ENCODE data around the gene CNOT2.

Gene CNOT2, protein sequence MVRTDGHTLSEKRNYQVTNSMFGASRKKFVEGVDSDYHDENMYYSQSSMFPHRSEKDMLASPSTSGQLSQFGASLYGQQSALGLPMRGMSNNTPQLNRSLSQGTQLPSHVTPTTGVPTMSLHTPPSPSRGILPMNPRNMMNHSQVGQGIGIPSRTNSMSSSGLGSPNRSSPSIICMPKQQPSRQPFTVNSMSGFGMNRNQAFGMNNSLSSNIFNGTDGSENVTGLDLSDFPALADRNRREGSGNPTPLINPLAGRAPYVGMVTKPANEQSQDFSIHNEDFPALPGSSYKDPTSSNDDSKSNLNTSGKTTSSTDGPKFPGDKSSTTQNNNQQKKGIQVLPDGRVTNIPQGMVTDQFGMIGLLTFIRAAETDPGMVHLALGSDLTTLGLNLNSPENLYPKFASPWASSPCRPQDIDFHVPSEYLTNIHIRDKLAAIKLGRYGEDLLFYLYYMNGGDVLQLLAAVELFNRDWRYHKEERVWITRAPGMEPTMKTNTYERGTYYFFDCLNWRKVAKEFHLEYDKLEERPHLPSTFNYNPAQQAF

DNA sequence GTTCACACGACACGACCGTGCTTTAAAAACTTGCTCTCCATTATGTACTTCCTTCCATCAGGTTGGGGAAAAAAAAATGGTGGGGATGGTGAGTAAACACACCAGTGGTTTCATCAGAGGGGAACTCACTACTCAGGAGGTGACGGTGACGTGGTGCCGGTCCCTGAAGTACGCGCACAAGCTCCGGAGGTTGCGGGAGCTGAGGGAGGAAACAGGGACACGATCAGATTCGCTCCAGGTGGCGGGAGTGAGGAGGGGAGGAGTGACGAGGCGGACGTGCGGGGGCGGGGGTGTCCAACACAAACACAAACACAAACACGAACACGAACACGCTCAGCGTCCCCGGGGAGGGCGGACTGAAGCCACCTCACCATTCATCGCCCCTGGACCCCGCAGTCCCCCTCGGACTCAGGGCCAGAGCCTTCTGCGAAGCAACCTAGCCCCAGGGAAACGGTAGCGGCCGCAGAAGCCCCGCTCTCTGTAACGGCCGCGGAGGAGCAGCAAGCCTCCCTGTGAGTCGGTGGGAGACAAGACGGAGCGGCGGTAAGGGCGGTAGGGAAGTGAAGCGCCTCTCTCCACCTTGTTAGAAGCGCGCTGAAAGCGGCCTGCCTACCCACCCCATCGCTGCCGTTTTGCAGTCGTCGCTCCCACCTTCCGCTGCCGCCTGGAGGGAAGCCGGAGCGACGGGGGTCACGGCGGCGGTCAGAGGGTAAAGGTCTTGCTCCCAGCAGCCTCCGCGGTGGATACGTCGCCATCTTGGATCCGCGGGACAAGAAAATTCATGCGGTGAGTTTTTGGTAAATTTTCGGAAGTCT, at the start of gene CNOT2:
Gene CNOT2, plus strand, starts transcription at position 739 of the 815 bp plus-strand sequence. CDS start 34,794 bp downstream, outside the sequence.
- DNase-seq = peak; percentile 92

DNA sequence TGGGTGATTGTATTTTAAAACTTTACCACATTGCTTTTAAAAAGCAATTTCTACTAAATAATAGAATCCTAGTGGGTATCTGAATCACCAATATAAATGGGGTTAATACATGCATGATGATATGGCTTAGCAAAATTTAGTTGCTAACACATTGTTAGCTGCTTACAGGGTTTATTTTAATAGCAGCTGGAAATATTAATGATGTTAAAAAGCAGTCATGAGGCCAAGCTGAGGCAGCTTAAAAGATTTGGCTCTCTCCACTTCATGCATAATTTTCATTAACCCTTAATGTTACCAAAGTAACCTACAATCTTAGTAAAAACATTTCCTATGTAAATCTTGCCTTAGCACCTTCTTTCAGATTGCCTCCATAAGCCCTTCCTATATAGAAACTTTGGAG, 49.2 kb upstream of the CNOT2 start:
- DNase-seq = no peak

DNA sequence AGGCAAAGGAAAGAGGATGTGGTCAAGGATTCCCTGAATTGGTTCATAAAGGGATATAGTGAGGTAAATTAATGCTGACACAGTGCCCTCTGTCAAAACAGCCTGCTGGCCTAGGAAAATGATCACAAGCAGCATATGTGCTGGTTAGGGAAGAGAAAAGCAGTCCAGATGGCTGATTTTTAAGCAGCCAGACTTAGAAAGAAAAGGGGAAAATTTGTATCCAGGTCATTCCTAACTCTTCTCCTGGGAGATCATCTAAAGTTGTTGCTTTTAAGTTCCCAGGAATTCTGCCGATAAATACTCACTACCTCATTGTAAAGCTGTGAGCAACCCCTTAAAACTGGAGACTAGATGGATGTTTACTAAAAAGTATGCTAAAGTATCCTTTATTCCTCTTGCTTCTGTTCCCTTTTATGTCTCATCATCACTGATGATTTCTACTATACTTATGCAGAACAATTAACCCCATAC, 46.4 kb upstream of the CNOT2 start:
- peak; percentile 61 for DNase-seq

DNA sequence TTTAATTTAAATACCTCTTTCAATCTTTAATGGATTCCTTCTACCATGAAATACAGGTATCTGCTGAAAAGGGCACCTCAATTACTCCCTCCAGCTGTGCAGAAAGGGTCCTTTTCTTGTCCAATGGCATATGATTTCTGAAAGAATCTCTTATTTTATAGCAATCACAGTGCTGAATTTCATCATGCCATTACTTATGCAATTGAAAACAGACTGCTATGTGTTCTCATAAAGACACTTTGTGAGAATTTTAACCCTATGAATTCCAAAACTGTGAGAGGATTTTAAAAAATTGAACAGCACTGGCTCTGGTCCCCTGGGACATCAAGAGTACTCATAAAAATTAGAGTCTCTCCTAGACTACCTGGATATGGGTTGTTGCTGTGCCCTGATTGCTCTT, 45.9 kb upstream of the CNOT2 start:
- DNase-seq = peak; percentile 45

DNA sequence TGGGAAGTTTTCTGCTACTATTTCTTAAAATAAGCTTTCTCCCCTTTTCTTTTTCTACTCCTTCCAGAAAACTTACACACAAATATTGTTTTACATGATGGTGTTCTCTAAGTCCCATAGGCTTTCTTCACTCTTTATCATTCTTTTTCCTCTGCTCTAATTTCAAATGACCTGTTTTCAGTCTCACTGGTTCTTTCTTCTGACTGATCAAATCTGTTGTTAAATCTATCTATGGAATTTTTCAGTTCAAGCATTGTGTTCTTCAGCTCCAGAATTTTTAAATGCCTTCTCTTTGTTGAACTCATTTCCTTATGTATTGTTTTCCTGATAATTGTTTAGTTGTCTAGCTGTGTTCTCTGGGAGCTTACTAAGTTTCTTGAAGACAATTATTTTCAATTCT, 29.5 kb upstream of the CNOT2 start:
- DNase-seq = no peak

DNA sequence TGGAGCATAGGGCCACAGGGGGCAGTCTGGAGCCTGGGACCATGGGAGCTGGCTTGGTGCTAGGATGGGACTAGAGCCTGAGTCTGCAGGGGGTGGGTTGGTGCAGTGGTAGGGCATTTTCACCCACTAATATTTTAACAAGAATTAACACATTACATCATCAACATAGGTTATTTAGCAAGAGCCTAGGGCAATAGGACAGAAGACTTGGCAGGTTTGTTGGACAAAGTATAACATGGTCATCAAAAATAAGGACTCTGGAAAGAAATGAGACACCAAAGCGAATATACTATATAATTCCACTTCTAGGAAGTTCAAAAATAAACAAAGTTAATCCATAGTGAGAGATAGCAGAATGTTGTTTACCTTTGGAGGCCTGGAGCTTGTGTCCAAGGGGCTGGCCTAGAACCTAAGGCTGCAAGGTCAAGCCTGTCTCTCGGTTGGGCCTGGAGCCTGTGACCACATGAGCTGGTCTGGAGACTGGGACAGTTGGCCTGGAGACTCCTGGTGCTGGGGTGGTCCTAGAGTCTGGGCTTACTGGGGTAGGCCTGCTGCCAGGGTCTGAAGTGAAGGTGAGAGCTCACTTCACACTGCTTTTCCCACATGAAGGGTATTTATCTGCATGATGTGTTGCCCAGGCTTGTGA, 28.1 kb upstream of the CNOT2 start:
- DNase-seq = no peak

DNA sequence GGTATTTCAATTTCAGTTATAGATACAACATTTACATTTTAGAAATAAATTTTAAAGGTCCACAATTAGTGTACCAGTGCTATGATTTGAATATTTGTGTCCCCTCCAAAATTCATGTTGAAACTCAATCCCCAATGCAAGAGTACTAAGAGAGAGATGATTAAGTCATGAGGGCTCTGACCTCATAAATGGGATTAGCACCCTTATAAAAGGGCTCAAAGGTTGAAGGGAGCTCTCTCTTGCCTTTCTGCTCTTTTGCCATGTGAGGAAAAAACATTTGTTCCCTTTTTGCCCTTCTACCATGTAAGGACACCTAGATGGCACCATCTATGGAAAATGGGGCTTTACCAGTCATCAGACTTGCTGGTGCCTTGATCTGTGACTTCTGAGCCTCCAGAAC, 25.8 kb upstream of the CNOT2 start:
- no peak for DNase-seq

DNA sequence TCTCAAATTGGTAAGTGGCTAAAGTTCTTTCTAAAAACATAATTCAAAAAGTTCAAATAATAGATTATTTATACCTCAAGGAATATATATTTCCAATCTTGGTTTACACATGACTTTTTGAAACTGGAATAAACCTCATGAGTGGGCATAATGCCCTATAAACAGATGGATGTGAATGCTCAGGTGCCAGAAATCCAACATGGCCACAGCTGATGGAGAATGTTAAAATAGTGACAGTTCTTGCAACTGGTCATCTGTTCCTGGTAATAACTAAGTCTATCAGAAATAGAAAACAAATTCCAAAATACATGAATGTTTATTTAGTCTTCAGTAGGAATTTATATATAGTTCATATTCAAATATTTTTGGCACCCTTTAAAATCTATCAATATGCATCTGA, 21.6 kb upstream of the CNOT2 start:
- no peak for DNase-seq

DNA sequence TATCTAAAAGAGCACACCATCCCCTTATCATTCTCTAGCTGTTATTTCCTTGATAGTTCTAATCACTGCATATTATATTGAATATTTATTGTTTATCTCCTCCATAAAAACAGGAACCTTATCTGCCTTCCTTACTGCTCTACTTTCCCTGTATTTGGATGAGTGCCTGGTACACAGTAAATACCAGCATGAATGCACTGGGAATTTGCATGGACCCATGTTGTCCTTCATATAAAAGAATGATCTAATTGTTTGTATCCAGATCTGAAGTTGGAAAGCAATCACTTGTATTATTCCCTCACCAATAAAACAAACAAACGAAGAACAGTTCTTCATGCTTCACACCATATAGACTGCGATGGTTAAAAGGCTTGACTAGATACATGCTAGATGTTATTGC, 15.3 kb upstream of the CNOT2 start:
- DNase-seq = no peak

DNA sequence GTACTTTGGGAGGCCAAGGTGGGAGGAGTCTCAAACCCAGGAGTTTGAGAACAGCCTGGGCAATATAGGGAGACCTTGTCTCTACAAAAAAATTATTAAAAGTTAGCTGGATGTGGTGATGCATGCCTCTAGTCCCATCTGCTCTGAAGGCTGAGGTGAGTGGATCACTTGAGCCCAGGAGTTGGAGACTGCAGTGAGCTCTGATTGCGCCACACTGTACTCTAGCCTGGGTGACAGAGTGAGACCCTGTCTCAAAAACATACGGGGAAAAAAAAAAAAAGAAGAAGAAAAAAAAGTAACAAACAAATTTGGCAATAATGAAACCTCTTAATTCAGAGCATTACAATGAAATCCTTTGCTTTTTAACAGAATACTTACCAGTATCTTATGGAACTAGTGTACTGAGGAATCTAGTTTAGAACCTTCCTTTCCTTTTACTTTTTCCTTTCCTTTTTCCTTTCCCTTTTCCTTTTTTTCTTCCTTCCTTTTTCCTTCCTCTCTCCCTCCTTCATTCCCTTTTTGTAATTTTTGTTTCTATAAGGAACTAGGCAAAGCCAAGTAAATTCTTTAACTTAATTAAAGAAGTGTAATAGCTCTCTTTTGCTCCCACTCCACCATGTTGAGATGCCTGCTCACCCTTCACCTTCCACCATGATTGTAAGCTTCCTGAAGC, 12.2 kb upstream of the CNOT2 start:
- DNase-seq = no peak

DNA sequence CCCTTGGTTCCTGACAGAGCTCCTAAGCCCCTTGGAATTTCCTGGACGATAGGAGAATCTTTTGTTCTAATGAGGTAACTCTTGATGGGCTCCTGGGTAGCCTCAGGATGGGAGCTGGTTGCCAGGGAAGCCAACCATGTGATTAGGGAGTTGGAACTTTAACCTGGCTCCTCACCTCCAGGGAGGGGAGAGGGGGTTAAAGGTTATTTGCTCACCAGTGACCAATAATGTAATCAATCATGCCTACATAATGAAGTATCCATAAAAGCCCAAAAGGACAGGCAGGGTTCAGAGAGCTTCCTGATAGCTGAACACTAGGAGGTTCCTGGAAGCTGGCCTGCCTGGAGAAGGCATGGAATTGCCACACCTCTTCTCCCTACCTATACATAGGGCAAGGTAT, 6.2 kb upstream of the CNOT2 start:
- no peak for DNase-seq

DNA sequence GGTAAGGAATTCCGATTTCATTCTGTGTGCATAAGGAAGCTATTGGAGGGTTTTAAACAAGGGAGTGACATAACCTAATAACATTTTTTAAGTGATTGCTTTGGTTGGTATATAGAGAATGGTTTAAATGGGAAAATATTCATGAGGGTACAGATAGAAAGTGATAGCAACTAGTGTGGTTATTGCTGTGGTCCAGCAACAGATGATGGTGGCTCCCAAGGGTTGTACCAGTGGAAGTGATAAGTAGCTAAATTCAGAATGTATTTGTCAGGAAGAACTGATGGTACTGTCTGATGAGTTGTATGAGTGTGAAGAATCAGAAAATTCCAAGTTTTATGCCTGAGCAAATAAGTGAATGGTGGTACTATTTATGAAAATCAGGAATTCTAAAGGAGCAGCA, 2.6 kb upstream of the CNOT2 start:
- DNase-seq = no peak

DNA sequence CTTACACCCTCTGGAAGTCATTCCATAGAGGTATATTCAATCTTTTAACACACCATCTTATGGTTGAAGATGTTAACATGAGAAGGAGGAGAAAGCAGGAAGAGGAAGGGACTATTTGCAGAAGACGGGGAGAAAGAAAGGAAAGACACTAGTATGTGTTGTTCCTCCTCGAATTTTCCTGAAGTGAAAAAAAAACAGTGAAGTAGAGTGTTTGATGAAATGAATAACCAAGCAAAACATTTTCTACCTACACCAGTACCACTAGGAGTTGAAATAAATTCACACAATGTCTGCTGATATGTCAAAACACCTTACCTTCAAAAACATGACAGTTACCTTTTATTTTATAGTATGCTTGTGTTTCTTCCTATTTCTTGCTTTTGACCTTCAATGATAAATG, 1.4 kb upstream of the CNOT2 start:
- DNase-seq = no peak

DNA sequence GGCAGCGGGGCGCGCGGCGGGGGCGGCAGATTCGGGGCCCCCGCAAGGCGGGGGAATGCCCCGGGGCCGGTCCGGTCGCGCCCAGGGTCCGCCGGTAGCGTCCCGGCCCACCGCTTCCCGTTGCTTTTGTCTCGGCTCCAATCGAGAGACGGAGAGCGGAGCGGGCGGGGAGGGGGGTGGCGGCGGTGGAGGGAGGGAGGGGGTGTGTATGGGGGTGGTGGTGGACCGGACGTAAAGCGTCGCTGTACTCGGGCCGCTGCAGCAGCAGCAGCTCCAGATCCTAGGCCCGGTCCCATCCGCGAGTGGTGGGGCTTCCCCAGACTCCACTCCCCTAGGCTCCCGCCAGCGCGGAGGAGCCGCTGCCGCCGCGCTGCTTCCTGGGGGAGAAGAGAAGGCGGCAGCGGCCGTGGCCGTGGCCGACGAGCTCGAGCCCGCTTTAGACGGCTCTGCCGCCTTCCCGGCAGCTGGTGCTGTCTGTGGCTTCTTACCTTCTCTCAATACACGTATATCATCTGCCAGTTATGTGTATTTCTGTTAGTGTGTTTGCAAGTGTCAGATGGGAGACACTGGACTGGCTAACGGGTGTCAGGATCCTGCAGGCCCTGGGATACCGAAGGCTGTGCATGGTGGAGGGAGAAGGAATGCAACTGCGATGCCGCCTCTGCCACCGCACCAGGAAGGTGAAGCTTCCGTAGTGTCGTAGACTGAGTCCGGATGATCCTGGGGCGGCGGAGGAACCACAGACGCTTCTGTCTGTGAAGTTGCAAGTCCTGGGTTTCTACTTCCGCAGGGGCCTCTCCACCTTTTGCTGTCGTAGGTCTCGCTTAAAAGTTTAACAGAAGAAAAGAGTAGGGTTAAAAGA, 508 bp downstream of the CNOT2 start:
- peak; percentile 62 for DNase-seq

DNA sequence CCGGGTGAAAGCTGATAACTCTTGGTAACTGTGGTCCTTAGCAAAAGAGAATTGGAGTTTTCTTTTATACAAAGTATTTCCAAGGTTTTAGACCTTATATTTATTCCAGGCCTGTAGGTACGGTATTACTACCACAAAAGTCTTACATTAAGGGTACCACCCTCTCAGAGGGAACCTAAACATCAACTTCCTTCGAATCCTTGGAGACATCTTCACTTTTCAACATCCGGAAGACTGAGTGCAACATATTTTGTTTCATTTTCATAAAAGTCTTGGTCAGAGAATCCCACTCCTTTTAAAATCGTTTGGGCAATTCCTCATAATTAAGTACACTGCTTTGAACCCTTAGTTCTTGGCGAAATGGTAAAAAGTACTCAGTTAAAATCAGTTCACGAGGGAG, 1.2 kb downstream of the CNOT2 start:
- peak; percentile 59 for DNase-seq

DNA sequence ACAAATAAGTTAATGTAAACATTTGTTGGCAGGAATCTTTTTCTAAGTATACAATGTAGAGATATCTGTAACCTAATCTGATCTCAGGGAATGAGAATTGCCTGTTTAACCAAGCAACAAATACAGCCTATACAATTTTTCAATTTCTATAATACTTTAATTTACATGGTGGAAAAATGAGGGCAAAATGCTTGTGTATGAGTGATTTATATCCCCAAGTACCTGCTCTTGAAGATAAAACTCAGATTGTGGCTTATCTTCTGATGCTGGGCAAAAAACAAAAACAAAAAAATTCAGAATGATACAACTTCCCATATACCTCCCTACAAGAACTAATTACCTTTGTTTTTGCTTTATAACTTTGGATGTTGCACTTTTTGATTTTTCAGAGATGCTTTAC, 2.2 kb downstream of the CNOT2 start:
- DNase-seq = no peak

DNA sequence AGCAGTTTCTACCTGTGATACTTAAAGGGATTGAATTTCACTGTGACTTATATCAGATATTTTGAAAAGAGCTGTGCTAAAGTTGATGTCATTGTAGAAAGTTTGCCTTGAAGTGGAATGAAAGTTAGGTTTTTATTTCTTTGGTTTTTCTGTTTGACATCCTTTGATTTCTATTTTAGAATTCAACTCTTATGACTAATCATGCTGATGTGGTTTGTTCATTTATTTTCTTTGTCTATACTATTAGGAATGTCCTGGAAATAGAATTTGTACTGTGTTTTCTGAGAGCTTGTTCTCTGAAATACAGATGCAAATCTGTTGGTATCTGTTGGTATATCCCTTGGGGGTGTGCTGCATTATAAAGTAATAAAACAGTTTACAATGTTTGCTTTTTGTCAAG, 3.3 kb downstream of the CNOT2 start:
- DNase-seq = no peak

DNA sequence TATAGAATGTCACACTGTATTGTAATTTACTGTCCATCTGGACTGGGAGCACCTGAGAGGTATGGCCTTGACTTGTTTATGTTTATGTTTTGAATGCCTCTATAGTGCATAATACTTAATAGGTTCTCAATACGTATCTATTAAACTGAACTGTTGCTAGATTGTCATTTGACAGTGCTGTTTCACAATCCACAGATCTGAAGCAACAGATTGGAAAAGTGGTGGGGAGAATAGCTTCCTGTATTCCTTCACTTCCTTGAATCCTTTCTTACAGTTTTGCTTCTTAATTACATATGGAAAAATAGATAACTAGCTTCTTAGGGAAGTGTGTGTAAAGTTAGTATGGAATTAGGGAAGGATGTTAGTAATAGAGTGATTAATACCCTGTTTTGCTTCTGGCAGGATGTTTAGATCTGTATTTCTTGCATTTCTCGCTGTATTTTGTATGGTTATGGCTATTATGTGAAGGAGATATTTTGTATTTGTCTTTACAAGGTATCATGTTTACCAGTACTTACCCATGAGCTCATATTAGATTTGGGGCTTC, 4.5 kb downstream of the CNOT2 start:
- DNase-seq = peak; percentile 46

DNA sequence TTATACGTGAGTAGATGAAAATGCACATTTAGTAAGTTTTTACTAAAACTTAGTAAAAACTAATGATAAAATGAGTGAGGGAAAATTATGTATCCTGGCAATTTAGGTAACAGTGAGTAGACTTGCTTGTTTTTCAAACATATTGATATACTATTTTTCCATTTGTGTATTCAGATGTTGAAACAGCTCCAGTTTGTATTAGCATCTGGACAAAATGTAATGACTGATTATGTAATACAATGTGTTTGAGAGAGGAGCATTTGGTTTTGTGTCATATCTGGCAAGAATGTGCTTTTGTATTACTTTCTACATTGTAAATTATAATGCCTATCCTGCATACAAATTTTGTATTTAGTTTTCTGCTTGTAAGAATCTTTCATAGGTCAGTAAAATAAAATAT, 5.6 kb downstream of the CNOT2 start:
- no peak for DNase-seq

DNA sequence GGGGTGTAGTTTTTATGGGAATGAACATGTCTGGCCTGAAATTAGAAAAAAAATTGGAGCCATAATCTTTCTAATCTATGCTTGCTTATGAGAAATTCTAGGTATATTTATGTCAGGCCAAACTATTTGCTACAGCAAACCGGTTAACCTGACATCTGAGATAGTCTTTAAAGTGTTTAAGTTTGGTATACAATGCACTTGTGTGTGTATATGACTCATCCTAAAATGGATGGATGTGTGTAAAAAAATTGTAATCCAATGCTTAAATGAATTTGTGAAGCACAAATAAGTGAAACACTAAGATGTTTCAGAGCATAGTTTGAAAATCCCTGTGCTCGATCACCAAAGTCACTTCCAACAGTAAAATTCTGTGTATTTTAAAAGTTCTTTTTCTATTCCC, 6.7 kb downstream of the CNOT2 start:
- no peak for DNase-seq

DNA sequence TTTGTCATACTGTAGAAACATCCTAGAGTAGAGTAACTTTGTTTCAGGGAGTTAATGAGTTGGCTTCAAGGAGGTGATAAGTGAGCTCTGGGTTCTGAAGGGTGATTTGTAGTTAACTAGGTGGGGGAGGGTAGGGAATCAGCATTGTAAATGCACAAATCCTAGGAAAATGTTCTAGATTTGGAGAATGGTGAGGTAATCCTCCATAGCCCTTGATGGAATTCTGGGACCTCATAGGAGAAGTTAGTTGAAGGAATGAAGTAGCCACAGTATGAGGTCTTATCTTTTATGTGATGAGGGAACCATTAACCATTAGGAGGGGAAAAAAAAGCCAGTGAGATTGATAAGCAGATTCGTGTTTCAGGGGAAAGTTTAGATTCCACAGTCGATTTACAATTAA, 8.0 kb downstream of the CNOT2 start:
- no peak for DNase-seq

DNA sequence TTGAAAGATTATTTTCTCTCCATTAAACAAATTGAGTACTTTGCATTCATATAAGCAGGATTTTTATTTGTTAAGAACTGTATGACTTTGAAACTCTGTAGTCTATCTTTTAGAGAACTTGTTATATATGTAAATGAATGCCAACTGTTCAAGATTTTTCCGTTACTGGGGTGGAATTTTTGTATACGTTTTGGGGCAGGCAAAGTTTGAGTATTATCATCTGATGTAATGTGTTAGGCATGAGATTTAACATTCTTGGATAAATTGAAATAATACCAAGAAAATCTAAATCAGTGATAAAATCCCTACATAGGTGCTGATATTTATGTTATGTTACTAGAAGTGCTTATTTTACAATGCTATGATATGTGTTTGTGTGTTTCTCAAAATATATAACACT, 8.4 kb downstream of the CNOT2 start:
- no peak for DNase-seq

All from inflammatory macrophage treated with lipopolysaccharide for 4 hours (primary cell).